Stimulated activated naive CD4-positive, alpha-beta T cell treated with Interleukin-2 at 50 U/mL for 16 hours (primary cell): Measurements from ENCODE around the gene PTPRQ.

Source experiments
- DNase-seq: peaks from one replicate; lab custom pipeline; 2025; lab: John Stamatoyannopoulos, UW

PTPRQ gene

GRCh38 chr12:80556566-80556965 is 112.5 kb downstream of the PTPRQ start:
- DNase-seq: no peak

- no peak for DNase-seq
Measured at GRCh38 chr12:80559766-80560165, 115.7 kb downstream of the PTPRQ start.

GRCh38 chr12:80565271-80565670 is 121.2 kb downstream of the PTPRQ start:
- no peak for DNase-seq

DNA sequence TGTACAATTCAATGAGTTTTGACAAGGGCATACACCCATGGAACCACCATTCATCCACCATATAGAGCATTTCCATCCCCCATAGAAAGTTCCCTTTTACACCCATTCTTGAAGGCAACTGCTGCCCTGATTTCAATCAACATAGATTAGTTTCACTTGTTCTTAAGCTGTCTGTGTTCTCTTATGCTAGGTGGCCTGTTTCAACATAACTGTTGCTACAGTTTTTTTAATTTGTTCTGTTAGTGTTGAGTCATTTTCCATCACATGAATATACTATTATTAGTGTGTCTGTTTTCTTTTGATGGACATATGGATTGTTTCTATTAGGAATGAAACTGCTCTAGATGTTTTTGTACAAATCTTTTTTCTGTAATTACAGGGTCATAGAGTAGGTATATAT is 123.4 kb downstream of the PTPRQ start:
- DNase-seq: no peak

DNA sequence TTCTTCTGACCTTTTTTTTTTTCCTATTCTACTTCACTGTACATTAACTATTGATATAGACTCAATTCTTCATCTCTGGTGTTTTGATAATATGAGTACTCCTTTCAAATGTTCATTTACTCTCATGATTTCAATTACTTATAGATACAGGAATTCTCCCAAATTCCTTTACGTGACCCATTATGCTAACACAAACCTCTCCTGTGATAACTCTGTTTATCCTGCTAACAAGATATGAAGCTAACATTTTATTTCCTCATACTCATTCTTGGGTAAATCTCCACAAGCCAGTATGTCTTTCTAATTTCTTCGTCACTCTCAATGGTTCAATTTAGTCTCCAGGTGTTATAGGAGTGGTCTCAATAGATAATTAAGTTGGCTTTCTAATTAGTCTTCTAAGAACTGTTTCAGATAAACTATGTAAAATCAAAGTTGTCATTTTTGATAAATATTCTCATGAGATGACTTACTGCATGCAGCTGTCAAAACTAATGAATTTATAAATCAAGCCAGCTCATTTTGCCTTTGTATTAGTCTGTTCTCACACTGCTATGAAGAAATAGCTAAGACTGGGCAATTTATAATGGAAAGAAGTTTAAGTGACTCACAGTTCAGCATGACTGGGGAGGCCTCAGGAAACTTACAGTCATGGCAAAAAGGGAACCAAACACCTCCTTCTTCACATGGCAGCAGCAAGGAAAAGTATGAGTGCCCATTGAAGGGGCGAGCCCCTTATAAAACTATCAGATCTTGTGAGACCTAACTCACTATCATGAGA is 132.8 kb downstream of the PTPRQ start:
- DNase-seq: no peak

DNA sequence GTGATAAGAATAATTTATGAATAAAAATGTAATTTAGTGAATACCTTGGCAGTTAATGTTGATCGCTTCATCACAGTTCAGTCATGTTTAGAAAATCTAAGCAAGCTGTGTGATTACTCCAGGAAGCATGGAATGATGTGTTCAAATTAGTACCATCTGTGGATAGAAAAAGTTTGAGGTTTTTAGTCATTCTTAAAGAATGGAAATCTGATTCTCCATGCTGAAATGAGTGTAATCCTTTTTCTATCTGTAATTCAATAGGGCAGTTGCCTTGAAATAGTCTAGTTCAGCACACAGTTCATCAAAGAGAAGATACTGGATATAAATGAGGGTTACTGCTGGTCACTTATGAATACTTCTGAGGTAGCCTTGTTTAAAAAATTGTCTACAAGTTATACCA is 136.2 kb downstream of the PTPRQ start:
- no peak for DNase-seq

GRCh38 chr12:80581783-80582182 is 137.7 kb downstream of the PTPRQ start:
- no peak for DNase-seq

- DNase-seq: no peak
Measured at GRCh38 chr12:80582431-80582830, 138.4 kb downstream of the PTPRQ start.

GRCh38 chr12:80589077-80589476 is 145.0 kb downstream of the PTPRQ start:
- DNase-seq: no peak

DNA sequence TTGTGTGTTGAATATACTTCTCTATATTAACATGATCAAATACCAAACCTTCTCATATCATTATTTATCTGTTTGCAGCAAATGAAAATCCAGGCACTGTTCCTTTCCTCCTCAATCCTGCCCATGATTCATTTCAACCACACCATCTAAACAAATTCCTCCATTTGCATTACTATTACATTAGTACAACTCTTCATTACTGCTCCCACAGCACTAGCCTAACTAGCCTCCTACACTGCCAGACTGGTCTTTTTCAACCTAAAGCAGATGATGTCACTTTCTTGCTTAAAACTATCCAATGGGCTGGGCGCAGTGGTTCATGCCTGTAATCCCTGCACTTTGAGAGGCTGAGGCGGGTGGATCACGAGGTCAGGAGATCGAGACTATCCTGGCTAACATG is 146.1 kb downstream of the PTPRQ start:
- no peak for DNase-seq

GRCh38 chr12:80593766-80594165 is 149.7 kb downstream of the PTPRQ start:
- DNase-seq: no peak

- DNase-seq: no peak
Measured at GRCh38 chr12:80596509-80596908, 152.5 kb downstream of the PTPRQ start.

DNA sequence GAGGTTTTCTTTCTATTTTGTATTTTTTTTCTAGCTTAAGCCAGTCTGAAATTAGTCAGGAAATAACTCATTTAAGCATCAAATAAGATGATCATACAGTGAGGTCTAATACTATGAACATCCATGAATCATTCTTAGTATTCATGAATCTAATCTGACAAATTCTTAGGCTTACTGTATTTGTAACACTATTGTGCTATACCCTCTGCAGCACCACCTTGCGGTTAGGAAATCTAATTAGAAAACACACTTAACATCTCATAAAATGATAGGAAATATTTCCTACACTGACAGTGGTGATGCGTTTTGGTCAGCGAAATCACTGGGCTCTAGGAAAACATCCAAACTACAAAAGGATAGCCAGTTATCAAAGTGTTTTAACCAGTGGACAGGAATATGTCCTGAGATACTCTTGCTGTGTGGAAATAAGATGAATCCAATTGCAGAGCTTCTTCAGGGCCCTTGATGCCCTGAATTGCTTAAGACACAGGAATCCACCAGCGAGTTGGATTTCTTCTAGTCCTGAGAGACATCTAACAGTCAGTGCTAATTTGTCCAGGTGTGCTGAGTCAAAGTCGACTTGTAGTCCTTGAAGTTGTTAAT is 154.1 kb downstream of the PTPRQ start:
- no peak for DNase-seq

- no peak for DNase-seq
Measured at GRCh38 chr12:80602455-80602854, 158.4 kb downstream of the PTPRQ start.

DNA sequence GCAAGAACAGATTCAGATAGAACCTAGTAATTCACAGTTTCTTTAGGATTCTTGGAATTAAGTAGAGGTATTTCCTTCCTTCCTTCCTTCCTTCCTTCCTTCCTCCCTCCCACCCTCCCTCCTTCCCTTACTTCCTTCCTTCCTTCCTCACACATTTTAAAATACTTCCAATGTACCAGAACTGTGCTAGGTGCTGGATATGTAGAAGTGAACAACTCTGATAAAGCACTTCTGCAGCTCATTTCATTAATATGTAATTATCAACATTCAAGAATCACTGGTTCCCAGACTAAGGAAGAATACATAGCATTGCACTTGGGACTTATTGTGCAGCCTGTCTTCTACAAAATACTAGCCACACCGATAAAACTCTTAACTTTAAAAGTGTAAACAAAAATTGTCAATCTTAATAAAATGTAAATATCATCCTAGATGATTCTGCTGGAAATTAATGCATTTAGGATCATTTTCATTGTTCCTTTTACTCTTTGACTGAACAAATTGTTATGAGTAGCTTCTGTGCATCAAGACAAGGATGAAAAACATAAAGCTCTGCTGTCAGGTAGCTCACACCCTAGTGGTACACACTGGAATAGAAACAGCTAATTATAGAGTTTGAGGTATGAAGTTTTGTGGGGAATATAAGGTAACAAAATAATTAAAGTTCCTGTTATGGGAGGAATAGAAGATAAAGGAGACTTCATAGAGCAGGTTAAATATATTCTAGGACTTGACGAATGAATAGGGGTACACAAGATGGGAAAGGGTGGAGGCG is 163.5 kb downstream of the PTPRQ start:
- no peak for DNase-seq

GRCh38 chr12:80617733-80618132 is 173.7 kb downstream of the PTPRQ start:
- DNase-seq: no peak

DNA sequence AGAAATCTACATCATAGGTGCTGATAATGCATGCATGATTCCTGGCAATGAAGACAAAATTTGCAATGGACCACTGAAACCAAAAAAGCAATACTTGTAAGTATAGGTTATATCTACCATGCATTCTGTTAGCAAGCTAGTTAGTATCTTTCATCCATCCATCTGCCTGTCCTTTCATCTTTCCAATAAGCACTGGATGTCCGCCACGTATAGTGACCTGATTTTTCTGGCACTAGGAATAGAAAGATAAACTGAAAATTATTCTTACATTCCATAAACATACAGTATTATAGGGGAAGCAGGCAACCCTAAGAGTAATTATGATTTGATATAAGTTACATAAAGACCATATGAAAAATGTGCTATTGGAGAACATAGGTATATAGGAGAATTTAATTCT is 176.2 kb downstream of the PTPRQ start:
- DNase-seq: no peak

GRCh38 chr12:80622271-80622670 is 178.2 kb downstream of the PTPRQ start:
- DNase-seq: no peak

DNA sequence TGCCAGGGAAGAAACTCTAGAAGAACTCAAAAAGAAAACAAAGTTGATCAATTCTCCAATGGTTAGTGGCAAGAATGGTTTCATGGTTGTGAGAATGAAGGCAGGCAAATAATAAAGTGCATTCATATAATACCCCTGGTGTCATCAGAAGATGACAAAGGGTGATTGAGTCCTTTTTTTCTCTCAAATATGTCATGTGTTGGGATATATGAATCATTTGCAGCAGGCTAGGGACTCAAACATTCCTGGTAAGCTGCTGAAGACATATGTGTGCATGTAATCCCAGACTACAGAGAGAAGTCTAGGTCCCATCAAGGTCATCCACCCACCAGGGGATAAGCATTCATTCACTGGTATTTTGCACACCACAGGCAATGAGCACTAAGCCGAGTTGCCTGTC is 181.0 kb downstream of the PTPRQ start:
- no peak for DNase-seq

DNA sequence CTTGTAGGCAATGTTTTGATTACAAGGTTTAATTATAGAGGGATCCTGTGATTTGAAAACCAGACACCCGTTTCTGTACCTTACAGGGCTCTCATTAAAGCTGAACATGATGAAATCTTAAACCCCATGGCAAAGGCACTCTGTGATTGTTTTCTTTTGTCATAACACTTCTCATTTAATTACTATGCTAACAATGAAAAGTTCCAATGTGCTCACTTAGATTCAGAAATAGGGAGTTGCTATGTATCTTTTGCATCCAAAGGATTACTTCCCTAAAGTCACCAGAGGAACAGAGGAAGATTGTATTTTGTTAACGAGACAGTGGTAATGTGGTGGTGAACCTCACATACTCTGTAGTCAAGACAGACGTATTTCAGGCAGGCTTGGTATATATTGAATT is 181.9 kb downstream of the PTPRQ start:
- DNase-seq: no peak

DNA sequence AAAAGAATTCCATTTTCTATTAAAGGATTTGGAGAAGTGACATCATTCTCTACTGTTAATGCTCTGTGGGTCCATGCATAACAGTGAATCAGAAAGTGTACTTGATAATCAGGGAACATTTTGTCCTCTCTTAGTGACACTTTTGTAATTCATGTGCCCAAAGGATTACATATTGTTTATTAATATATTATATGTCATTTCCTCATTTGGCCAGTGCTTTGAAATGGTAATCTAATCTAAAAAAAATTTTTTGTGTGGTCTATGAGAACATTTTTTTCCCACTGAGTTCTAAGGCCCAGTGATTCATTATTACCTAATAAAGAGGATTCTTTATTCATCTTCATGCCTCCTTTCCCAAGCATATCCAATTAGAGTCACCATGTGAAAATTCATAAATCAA is 183.7 kb downstream of the PTPRQ start:
- no peak for DNase-seq

GRCh38 chr12:80632835-80633234 is 188.8 kb downstream of the PTPRQ start:
- DNase-seq: no peak

- no peak for DNase-seq
Measured at GRCh38 chr12:80634903-80635302, 190.9 kb downstream of the PTPRQ start.
